ENCODE results near the gene VAC14.

Gene VAC14

GRCh38 chr16:70778901-70779309 is 22.1 kb downstream of the VAC14 start:
- in situ Hi-C loops (cut with HindIII; ENCODE audit: low sequenced_read_pairs) = no loop called here
- peak; percentile 89 for DNase-seq (ENCODE audit: low read depth, low spot score)
- no peak overlapping the region for H3K4me3 ChIP-seq (ENCODE audit: low read depth, low read length)
- no peak for TF ChIP-seq CTCF (IDR thresholded peaks at IDR 0.05; ENCODE audit: low read depth, low read length)

- DNase-seq (ENCODE audit: low read depth, low spot score) = no peak
- in situ Hi-C loops (cut with HindIII; ENCODE audit: low sequenced_read_pairs) = no loop called here
- no peak for TF ChIP-seq CTCF (IDR thresholded peaks at IDR 0.05; ENCODE audit: low read depth, low read length)
- no peak overlapping the region for H3K4me3 ChIP-seq (ENCODE audit: low read depth, low read length)
These were observed 23.0 kb downstream of the VAC14 start for GRCh38 chr16:70777973-70778406.

GRCh38 chr16:70777496-70777895 is 23.5 kb downstream of the VAC14 start:
- in situ Hi-C loops (cut with HindIII; ENCODE audit: low sequenced_read_pairs) = no loop called here
- H3K4me3 ChIP-seq (ENCODE audit: low read depth, low read length) = no peak overlapping the region
- no peak for TF ChIP-seq CTCF (IDR thresholded peaks at IDR 0.05; ENCODE audit: low read depth, low read length)
- no peak for DNase-seq (ENCODE audit: low read depth, low spot score)

GRCh38 chr16:70775399-70775798 is 25.6 kb downstream of the VAC14 start:
- no peak for DNase-seq (ENCODE audit: low read depth, low spot score)
- in situ Hi-C loops (cut with HindIII; ENCODE audit: low sequenced_read_pairs) = no loop called here
- H3K4me3 ChIP-seq (ENCODE audit: low read depth, low read length) = no peak overlapping the region
- TF ChIP-seq CTCF (IDR thresholded peaks at IDR 0.05; ENCODE audit: low read depth, low read length) = no peak

GRCh38 chr16:70774261-70774660 is 26.7 kb downstream of the VAC14 start:
- in situ Hi-C loops (cut with HindIII; ENCODE audit: low sequenced_read_pairs) = no loop called here
- H3K4me3 ChIP-seq (ENCODE audit: low read depth, low read length) = no peak overlapping the region
- TF ChIP-seq CTCF (IDR thresholded peaks at IDR 0.05; ENCODE audit: low read depth, low read length) = no peak
- DNase-seq (ENCODE audit: low read depth, low spot score) = no peak

- in situ Hi-C loops (cut with HindIII; ENCODE audit: low sequenced_read_pairs) = no loop called here
- TF ChIP-seq CTCF (IDR thresholded peaks at IDR 0.05; ENCODE audit: low read depth, low read length) = no peak
- DNase-seq (ENCODE audit: low read depth, low spot score) = peak; percentile 15
- no peak overlapping the region for H3K4me3 ChIP-seq (ENCODE audit: low read depth, low read length)
These were observed 28.5 kb downstream of the VAC14 start for GRCh38 chr16:70772493-70772892.

Data from astrocyte of the spinal cord (primary cell).